ENCODE measurements around the gene PIANP. TPM values are rescaled to one million over a fixed set of nuclear protein-coding genes. Genes with fewer than 3 reads are reported as not detected.

PIANP gene
- total and polyA plus RNA-seq, 4 donors, result 0.23 to 1.4 (median 0.31) TPM

DNA sequence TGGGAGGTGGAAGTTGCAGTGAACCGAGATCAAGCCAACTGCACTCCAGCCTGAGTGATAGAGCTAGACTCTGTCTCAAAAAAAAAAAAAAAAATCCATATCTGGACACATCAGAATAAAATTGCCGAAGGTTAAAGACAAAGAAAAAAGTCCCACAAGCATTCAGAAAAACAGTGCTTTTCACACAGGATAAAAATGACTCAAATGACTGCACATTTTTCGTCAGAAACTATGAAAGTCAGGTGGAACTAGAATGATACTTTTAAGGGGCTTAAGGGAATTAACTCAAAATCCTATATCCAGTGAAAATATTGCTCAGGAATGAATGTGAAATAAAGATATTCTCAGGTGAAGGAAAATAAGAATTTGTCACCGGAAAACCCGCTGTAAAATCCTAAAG lies 36.1 kb upstream of the PIANP start:
- WGBS, 2 donors, result 94 to 98% methylated on average over 5 of the region's 5 CpGs

DNA sequence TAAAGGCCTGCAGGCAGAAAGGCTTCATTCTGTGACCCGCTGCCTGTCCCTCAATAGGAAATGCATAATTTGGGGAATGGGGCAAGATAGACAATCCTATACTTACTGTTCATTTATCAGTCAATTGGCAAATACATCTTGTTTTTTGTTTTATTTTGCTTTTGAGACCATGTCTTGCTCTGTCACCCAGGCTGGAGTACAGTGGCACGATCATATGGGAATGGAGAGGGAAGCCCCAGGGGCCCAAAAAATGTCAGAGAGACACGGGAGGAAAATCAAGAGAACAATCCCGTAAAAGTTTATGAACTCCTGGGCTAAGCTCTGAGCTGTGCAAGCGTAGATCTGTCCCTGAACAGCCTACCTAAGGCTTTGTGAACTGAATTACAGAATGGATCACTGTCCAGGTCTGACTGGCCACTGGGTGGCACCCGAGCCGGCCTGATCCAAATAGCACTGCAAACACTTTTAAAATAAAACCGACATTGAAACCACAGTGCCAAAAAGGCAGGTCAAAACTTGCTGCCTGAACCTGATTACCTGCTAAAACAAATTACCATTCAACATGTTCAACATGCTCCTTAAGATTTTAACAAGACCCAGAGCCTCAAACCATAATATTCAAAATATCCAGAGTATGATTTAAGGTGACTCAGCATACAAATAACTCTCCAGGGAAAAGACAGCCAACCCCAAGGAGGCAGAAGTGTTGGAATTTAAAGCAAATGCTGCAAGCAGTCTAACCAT lies 35.0 kb upstream of the PIANP start:
- H3K4me1 ChIP-seq (ENCODE audit: control insufficient read depth in 5 of 5, insufficient read depth in 5 of 5, low read length in 5 of 5), result peaks cover 0 to 4% (median 0%) of the 10 kb centered on the region in 5 donors
- H3K27ac ChIP-seq (ENCODE audit: low read depth in 1 of 2, low read length in 1 of 2), result no peak overlapping the region
- TF ChIP-seq, protein P1, sequence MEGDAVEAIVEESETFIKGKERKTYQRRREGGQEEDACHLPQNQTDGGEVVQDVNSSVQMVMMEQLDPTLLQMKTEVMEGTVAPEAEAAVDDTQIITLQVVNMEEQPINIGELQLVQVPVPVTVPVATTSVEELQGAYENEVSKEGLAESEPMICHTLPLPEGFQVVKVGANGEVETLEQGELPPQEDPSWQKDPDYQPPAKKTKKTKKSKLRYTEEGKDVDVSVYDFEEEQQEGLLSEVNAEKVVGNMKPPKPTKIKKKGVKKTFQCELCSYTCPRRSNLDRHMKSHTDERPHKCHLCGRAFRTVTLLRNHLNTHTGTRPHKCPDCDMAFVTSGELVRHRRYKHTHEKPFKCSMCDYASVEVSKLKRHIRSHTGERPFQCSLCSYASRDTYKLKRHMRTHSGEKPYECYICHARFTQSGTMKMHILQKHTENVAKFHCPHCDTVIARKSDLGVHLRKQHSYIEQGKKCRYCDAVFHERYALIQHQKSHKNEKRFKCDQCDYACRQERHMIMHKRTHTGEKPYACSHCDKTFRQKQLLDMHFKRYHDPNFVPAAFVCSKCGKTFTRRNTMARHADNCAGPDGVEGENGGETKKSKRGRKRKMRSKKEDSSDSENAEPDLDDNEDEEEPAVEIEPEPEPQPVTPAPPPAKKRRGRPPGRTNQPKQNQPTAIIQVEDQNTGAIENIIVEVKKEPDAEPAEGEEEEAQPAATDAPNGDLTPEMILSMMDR (IDR thresholded peaks at IDR 0.05; ENCODE audit: control extremely low read depth, extremely low read depth), result peak; percentile 72
- no peak overlapping the region for H3K9ac ChIP-seq (ENCODE audit: insufficient read depth in 1 of 2, low read length in 2 of 2)
- H3K9me3 ChIP-seq (ENCODE audit: control insufficient read depth in 4 of 4, insufficient read depth in 3 of 4, low read length in 3 of 4), result no peaks in the 10 kb centered on the region
- peaks cover 1 to 18% (median 14%) of the 10 kb centered on the region in 4 donors for H3K36me3 ChIP-seq (ENCODE audit: control insufficient read depth in 4 of 4, insufficient read depth in 4 of 4, low read length in 4 of 4)
- 41 to 46% methylated on average over 8 of the region's 8 CpGs for WGBS, 2 donors
- H3K27me3 ChIP-seq (ENCODE audit: control insufficient read depth in 3 of 3, insufficient read depth in 3 of 3, low read length in 2 of 3), result no peaks in the 10 kb centered on the region
- no peak overlapping the region for H3K4me3 ChIP-seq
- DNase-seq (peak; percentile 66 to 76 (median 67)), ATAC-seq (ENCODE audit: insufficient read depth, low FRiP score) (no peak)

More for the DNA sequence above, 36.1 kb upstream of the PIANP start:
- TF ChIP-seq, protein P1 (IDR thresholded peaks at IDR 0.05; ENCODE audit: control extremely low read depth, extremely low read depth), result no peak
- no peak overlapping the region for H3K4me3 ChIP-seq
- H3K27ac ChIP-seq (ENCODE audit: low read depth in 1 of 2, low read length in 1 of 2), result no peak overlapping the region
- H3K9ac ChIP-seq (ENCODE audit: insufficient read depth in 1 of 2, low read length in 2 of 2), result no peak overlapping the region
- H3K9me3 ChIP-seq (ENCODE audit: control insufficient read depth in 4 of 4, insufficient read depth in 3 of 4, low read length in 3 of 4), result no peaks in the 10 kb centered on the region
- no peaks in the 10 kb centered on the region for H3K27me3 ChIP-seq (ENCODE audit: control insufficient read depth in 3 of 3, insufficient read depth in 3 of 3, low read length in 2 of 3)
- ATAC-seq (ENCODE audit: insufficient read depth, low FRiP score) (no peak), DNase-seq (no peak)
- peaks cover 0 to 4% (median 0%) of the 10 kb centered on the region in 5 donors for H3K4me1 ChIP-seq (ENCODE audit: control insufficient read depth in 5 of 5, insufficient read depth in 5 of 5, low read length in 5 of 5)
- H3K36me3 ChIP-seq (ENCODE audit: control insufficient read depth in 4 of 4, insufficient read depth in 4 of 4, low read length in 4 of 4), result peaks cover 0 to 10% (median 6%) of the 10 kb centered on the region in 4 donors

DNA sequence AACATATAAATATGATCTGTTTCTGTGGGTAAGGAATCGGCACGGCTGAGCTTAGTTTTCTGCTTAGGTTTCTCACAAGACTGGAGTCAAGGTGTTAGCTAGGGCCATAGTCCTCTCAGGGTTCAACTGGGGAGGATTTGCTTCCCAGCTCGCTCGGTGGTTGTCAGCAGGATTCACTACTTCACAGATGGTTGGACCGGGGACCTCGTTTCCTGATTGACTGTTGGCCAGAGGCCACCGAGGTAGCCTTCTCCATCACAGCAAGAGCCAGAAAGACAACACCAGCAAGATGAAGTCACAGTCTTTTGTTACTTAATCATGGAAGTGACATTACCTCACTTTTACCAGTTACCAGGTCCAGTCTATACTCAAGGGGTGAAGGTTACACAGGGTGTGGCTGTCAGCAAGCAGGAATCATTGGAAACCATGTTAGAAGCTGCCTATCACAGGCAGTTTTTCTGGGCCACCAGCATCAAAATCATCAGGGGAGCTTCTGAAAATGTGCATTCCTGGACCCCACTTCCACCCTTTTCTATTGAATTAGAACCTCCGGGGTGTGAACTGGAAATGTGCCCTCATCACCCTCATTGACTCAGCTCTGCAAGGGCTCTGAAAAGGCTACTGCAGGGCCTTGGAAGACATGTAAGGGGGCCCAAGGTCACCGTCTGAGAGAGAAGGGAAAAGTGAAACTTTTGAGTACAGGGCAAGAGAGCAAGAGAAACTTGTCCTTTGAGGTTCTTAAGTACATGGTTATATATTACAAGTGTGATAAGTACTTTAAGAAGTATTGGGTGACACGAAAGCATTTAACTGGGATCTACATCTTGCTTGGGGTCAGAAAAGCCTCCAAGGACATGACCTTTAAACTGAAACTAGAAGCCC lies 34.1 kb upstream of the PIANP start:
- no peaks in the 10 kb centered on the region for H3K9me3 ChIP-seq (ENCODE audit: control insufficient read depth in 4 of 4, insufficient read depth in 3 of 4, low read length in 3 of 4)
- H3K27ac ChIP-seq (ENCODE audit: low read depth in 1 of 2, low read length in 1 of 2), result no peak overlapping the region
- ATAC-seq (ENCODE audit: insufficient read depth, low FRiP score) (no peak), DNase-seq (no peak)
- peaks cover 3 to 26% (median 22%) of the 10 kb centered on the region in 4 donors for H3K36me3 ChIP-seq (ENCODE audit: control insufficient read depth in 4 of 4, insufficient read depth in 4 of 4, low read length in 4 of 4)
- TF ChIP-seq, protein P1 (IDR thresholded peaks at IDR 0.05; ENCODE audit: control extremely low read depth, extremely low read depth), result no peak
- WGBS, 2 donors, result 73 to 84% methylated on average over 10 of the region's 10 CpGs
- H3K27me3 ChIP-seq (ENCODE audit: control insufficient read depth in 3 of 3, insufficient read depth in 3 of 3, low read length in 2 of 3), result no peaks in the 10 kb centered on the region
- no peak overlapping the region for H3K9ac ChIP-seq (ENCODE audit: insufficient read depth in 1 of 2, low read length in 2 of 2)
- H3K4me3 ChIP-seq, result no peak overlapping the region
- peaks cover 0 to 4% (median 0%) of the 10 kb centered on the region in 5 donors for H3K4me1 ChIP-seq (ENCODE audit: control insufficient read depth in 5 of 5, insufficient read depth in 5 of 5, low read length in 5 of 5)
